HEK293T (cell line): Measurements from ENCODE around the gene RPLP1.

Experiments
- BHLHE40 ChIP-seq: fragments of 450-650 bp; IDR thresholded peaks from 2 replicates; pipeline ENCODE4 v1.6.1; 2016; ENCODE audit warnings: mild to moderate bottlenecking, moderate library complexity, borderline replicate concordance
- FOXK2 ChIP-seq: fragments of 450-650 bp; IDR thresholded peaks from 2 replicates; pipeline ENCODE4 v1.6.1; 2016; ENCODE audit warnings: mild to moderate bottlenecking
- L3MBTL2 ChIP-seq: fragments of 450-650 bp; conservative IDR thresholded peaks from 2 replicates; pipeline ENCODE4 v1.6.1; 2016; ENCODE audit warnings: mild to moderate bottlenecking
- SP1 ChIP-seq: fragments of 450-650 bp; IDR thresholded peaks from 2 replicates; pipeline ENCODE4 v1.6.1; 2017
- ZNF384 ChIP-seq: fragments of 450-650 bp; IDR thresholded peaks from 2 replicates; pipeline ENCODE4 v1.6.1; 2016
- TF ChIP-seq, protein P1 (sequence below): fragments of 450-650 bp; IDR thresholded peaks from 2 replicates; pipeline ENCODE4 v1.6.1; 2016

GRCh38 chr15:69472046-69472445 is 19.4 kb downstream of the RPLP1 start:
- TF ChIP-seq ZNF384 (no peak), SP1 (no peak), FOXK2 (no peak), BHLHE40 (no peak), L3MBTL2 (no peak)
- TF ChIP-seq, protein P1, sequence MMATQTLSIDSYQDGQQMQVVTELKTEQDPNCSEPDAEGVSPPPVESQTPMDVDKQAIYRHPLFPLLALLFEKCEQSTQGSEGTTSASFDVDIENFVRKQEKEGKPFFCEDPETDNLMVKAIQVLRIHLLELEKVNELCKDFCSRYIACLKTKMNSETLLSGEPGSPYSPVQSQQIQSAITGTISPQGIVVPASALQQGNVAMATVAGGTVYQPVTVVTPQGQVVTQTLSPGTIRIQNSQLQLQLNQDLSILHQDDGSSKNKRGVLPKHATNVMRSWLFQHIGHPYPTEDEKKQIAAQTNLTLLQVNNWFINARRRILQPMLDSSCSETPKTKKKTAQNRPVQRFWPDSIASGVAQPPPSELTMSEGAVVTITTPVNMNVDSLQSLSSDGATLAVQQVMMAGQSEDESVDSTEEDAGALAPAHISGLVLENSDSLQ = no peak
